GM10266 (cell line): ENCODE data around the gene ZMYM2.

Source experiments
- DNase-seq: peaks from one replicate; pipeline ENCODE4 v3.0.0; 2012; ENCODE audit errors: extremely low spot score
- CTCF ChIP-seq: IDR thresholded peaks from 2 replicates; pipeline ENCODE4 v1.5.1; 2012; ENCODE audit warnings: mild to moderate bottlenecking, low read depth; ENCODE audit not compliant: control insufficient read depth, insufficient read depth; ENCODE audit errors: missing control alignments

The ZMYM2 gene

DNA sequence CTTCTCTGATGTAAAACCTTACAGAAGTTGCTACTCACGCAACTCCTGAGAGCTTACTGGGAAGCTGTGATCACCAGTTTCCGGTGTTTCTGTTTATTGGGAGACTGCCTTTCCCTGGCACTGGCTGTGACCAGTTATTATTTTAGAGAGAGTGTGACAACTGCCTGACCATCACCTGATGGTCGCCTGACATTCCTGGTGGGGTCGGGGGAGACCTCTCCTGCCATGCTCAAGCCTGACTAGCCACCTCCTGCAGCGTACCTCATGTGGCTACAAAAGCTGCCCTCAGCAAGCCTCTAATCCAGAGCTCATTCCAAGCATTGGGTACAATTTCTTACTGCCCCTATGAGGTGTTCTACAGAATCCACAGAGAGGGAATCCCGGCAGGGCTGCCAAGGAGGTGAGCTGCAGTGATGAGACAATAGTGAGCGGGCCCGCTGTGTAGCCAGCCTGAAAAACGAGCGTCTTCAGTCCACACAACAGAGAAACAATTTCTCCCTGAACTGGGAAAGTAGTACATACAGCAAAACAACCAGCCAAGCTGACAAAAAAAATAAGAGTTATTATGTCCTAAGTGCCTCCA, 173.6 kb downstream of the ZMYM2 start:
- no peak for DNase-seq
- TF ChIP-seq CTCF: no peak

- DNase-seq: no peak
- no peak for TF ChIP-seq CTCF
Observed at GRCh38 chr13:20134732-20135131, 176.2 kb downstream of the ZMYM2 start.

- TF ChIP-seq CTCF: peak; percentile 67
- DNase-seq: peak; percentile 76
Observed at GRCh38 chr13:20136781-20137703, 178.5 kb downstream of the ZMYM2 start.

DNA sequence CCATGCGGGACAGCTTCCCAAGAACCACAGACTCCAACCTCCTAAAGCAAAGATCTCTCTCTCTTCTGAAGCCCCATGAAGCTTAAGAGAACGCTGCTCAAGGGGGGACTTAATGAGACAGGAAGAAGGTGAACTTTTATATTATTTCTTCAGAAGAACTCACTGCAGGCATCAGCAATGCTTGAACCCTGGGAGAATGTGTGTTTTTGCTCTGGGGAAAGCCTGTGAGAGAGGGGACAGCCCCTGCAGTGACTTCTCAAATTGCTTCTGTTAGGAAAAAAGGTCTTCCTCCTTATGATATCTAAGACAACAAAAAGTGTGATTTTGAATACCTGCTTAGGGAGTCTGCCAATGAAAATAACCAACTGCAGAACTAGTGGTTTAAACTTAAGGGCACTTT, 179.3 kb downstream of the ZMYM2 start:
- no peak for TF ChIP-seq CTCF
- DNase-seq: no peak

- TF ChIP-seq CTCF: no peak
- DNase-seq: no peak
Observed at GRCh38 chr13:20140487-20140886, 182.0 kb downstream of the ZMYM2 start.
